Keratinocyte (primary cell): Measurements from ENCODE around the gene TFCP2L1. TPM values are rescaled to one million over a fixed set of nuclear protein-coding genes. Genes with fewer than 3 reads are reported as not detected.

Source experiments
- DNase-seq: peaks from one replicate; pipeline ENCODE4 v3.0.0-alpha.2; 2011; ENCODE audit warnings: low read depth, missing footprints, low spot score
- FAIRE-seq: peaks from 2 replicates; lab custom pipeline; 2011; peaks lifted over from hg19 to GRCh38; lab: Jason Lieb, UNC
- H2AFZ ChIP-seq: 2 replicates; pipeline ENCODE4 v1.6.0; 2012; ENCODE audit warnings: low read length, control low read depth, inconsistent platforms; ENCODE audit not compliant: control insufficient read depth
- H3K27ac ChIP-seq: 2 replicates; pipeline ENCODE4 v1.5.1; 2011; ENCODE audit warnings: low read length; ENCODE audit not compliant: control insufficient read depth, insufficient read depth
- H3K27me3 ChIP-seq: 3 replicates; pipeline ENCODE4 v1.6.0; 2011; ENCODE audit warnings: low read length; ENCODE audit not compliant: control insufficient read depth, insufficient read depth; ENCODE audit errors: extremely low read depth
- H3K36me3 ChIP-seq, 2 experiments: 2 replicates in 1 of 2; 3 replicates in 1 of 2; pipeline ENCODE4 v1.5.1; 2011; ENCODE audit warnings: low read length in 2 of 2, mild to moderate bottlenecking in 1 of 2; ENCODE audit not compliant: control insufficient read depth in 2 of 2, insufficient read depth in 2 of 2; ENCODE audit errors: extremely low read depth in 1 of 2
- H3K4me1 ChIP-seq: 3 replicates; pipeline ENCODE4 v1.5.1; 2011; ENCODE audit warnings: low read length; ENCODE audit not compliant: control insufficient read depth, insufficient read depth; ENCODE audit errors: extremely low read depth
- H3K4me2 ChIP-seq: 3 replicates; pipeline ENCODE4 v1.6.0; 2011; ENCODE audit warnings: low read depth, low read length; ENCODE audit not compliant: control insufficient read depth, insufficient read depth; ENCODE audit errors: extremely low read depth
- H3K4me3 ChIP-seq, 3 experiments: fragments of 200-600 bp in 1 of 3; sonication (generic) in 1 of 3; 2 replicates in 2 of 3; 3 replicates in 1 of 3; pipeline ENCODE4 v1.5.1; 2011 to 2016; ENCODE audit warnings: low read length in 3 of 3, mild to moderate bottlenecking in 3 of 3, control low read depth in 2 of 3, inconsistent platforms in 1 of 3, low read depth in 1 of 3, mixed read lengths in 1 of 3, mixed run types in 1 of 3, moderate library complexity in 1 of 3; ENCODE audit not compliant: control insufficient read depth in 2 of 3, insufficient read depth in 2 of 3; ENCODE audit errors: extremely low read depth in 1 of 3
- H3K79me2 ChIP-seq: 2 replicates; pipeline ENCODE4 v1.6.0; 2012; ENCODE audit warnings: low read length; ENCODE audit not compliant: control insufficient read depth, insufficient read depth
- H3K9ac ChIP-seq: 3 replicates; pipeline ENCODE4 v1.6.0; 2011; ENCODE audit warnings: low read length; ENCODE audit not compliant: control insufficient read depth, insufficient read depth; ENCODE audit errors: extremely low read depth
- H3K9me1 ChIP-seq: 3 replicates; pipeline ENCODE4 v1.6.0; 2011; ENCODE audit warnings: low read length; ENCODE audit not compliant: control insufficient read depth, insufficient read depth; ENCODE audit errors: extremely low read depth
- H3K9me3 ChIP-seq: 2 replicates; pipeline ENCODE4 v1.5.1; 2012; ENCODE audit warnings: low read depth, low read length; ENCODE audit not compliant: control insufficient read depth
- H4K20me1 ChIP-seq: 3 replicates; pipeline ENCODE4 v1.6.0; 2011; ENCODE audit warnings: low read length; ENCODE audit not compliant: control insufficient read depth, insufficient read depth; ENCODE audit errors: extremely low read depth
- EZH2 ChIP-seq: IDR thresholded peaks from one replicate; pipeline ENCODE4 v1.6.1; 2012; ENCODE audit warnings: inconsistent platforms, mild to moderate bottlenecking, low read length, moderate library complexity
- dilution Hi-C: fragments of 300-500 bp; cut with MboI; formaldehyde crosslinking; loops from one replicate; pipeline ENCODE4 v1.7.0; 2020; ENCODE audit warnings: low sequenced_read_pairs; ENCODE audit not compliant: extremely low pct_ligation_motif_present
- polyA plus RNA-seq, 5 experiments: library from polyadenylated mRNA; depleted of rRNA in 3 of 5; stranded (reverse) in 3 of 5; stranded (forward) in 1 of 5; unstranded in 1 of 5; fragments of >200 nt; gene quantifications; 1 replicate in 1 of 5; 2 replicates in 3 of 5; 3 replicates in 1 of 5; pipeline versions ENCODE4 v1.2.1 to v1.2.3, GENCODE V29; 2011 to 2012; ENCODE audit warnings: missing spikeins in 2 of 5, low read depth in 1 of 5, low replicate concordance in 1 of 5
- TF ChIP-seq, protein P1 (sequence below), 3 experiments: IDR thresholded peaks in 1 of 3; conservative IDR thresholded peaks in 1 of 3; optimal IDR thresholded peaks in 1 of 3; 2 replicates in 2 of 3; 3 replicates in 1 of 3; pipeline versions ENCODE3 to v1.5.1; 2011; ENCODE audit warnings: low read length in 3 of 3, mild to moderate bottlenecking in 3 of 3, moderate library complexity in 2 of 3, control low read depth in 1 of 3, inconsistent platforms in 1 of 3; ENCODE audit not compliant: insufficient read depth in 2 of 3; ENCODE audit errors: extremely low read depth in 1 of 3

TFCP2L1 gene
- polyA plus RNA-seq, 1 donor (not counting 4 experiments of a cell fraction or from before 2014, with no cell fraction given) = 29.4 TPM

DNA sequence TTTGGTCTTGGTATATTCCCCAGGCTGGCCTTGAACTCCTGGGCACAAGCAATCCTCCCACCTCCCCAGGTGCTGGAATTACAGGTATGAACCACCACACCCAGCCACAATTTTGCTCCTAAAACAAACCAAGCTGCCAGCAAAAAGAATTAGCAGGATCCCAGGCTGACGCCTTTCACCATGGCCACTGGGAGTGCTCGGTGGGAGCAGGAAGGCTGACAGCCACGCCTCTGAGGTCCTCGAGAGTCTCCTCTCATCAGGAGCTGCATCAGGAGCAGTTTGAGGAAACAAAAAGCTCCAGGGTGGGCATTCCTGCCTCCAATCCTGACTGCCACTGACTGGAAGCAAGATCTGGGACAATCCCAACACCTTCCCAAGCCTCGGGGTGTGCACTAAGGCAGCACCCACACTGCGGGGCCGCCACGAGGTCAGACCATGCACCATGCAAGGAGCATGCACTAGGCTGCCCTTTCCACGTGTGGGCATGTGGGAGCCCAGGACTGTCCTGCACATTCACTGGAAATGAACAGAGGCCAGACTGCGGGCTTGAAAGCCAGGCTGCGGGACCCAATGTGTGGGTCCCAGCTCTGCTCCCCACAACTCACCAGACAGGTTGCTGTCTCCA lies 51.4 kb downstream of the TFCP2L1 start:
- Histone ChIP-seq H3K4me1 (no peaks in the 10 kb centered on the region), H3K36me3 (peaks cover 39% of the 10 kb centered on the region in 2 experiments), H3K9me3 (no peaks in the 10 kb centered on the region), H3K9me1 (no peaks in the 10 kb centered on the region), H3K4me3 (no peak overlapping the region), H3K9ac (no peak overlapping the region), H3K4me2 (no peak overlapping the region), H3K27ac (no peak overlapping the region), H3K79me2 (no peaks in the 10 kb centered on the region), H4K20me1 (no peaks in the 10 kb centered on the region), H3K27me3 (no peaks in the 10 kb centered on the region), H2AFZ (no peak overlapping the region)
- DNase-seq = no peak
- TF ChIP-seq, protein P1, sequence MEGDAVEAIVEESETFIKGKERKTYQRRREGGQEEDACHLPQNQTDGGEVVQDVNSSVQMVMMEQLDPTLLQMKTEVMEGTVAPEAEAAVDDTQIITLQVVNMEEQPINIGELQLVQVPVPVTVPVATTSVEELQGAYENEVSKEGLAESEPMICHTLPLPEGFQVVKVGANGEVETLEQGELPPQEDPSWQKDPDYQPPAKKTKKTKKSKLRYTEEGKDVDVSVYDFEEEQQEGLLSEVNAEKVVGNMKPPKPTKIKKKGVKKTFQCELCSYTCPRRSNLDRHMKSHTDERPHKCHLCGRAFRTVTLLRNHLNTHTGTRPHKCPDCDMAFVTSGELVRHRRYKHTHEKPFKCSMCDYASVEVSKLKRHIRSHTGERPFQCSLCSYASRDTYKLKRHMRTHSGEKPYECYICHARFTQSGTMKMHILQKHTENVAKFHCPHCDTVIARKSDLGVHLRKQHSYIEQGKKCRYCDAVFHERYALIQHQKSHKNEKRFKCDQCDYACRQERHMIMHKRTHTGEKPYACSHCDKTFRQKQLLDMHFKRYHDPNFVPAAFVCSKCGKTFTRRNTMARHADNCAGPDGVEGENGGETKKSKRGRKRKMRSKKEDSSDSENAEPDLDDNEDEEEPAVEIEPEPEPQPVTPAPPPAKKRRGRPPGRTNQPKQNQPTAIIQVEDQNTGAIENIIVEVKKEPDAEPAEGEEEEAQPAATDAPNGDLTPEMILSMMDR (optimal IDR thresholded peaks at IDR 0.05 in 1 of 3, IDR thresholded peaks at IDR 0.05 in 1 of 3, conservative IDR thresholded peaks at IDR 0.05 in 1 of 3; ENCODE audit: extremely low read depth in 1 of 3, insufficient read depth in 2 of 3, low read length in 3 of 3) = no peak
- TF ChIP-seq EZH2 = no peak
- no peak for FAIRE-seq
- dilution Hi-C loops = no loop called here

DNA sequence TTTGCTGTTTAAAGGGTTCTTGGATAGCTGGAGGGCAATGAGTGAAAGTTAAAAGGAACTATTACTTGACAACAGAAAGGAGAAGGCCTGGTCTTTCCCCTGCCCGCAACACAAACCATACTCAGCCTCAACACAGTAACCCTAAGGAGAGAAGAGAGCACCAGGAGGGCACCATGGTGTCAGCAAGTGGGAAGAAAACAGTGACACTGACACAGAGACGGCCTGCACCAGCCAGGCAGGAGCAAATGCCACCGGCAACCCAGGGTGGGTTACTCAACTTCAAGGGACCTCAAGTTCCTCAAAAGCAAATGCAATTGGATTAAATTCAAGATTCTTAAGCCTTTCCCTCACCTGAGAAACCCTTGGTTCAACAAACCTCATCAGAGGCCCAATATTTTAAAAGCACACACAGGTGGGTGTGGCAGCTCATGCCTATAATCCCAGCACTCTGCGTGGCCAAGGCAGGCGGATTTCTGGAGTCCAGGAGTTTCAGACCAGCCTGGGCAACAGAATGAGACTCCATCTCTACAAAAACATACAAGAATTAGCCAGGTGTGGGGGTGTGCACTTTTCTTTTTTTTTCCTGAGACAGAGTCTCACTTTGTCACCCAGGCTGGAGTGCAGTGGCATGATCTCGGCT lies 52.3 kb downstream of the TFCP2L1 start:
- dilution Hi-C loops = no loop called here
- no peaks in the 10 kb centered on the region for H3K9me1 ChIP-seq
- H4K20me1 ChIP-seq = no peaks in the 10 kb centered on the region
- no peaks in the 10 kb centered on the region for H3K4me1 ChIP-seq
- no peak overlapping the region for H3K27ac ChIP-seq
- FAIRE-seq (no peak), DNase-seq (no peak)
- no peaks in the 10 kb centered on the region for H3K79me2 ChIP-seq
- no peak overlapping the region for H2AFZ ChIP-seq
- H3K4me2 ChIP-seq = no peak overlapping the region
- peaks cover 34 to 36% of the 10 kb centered on the region in 2 experiments for H3K36me3 ChIP-seq
- no peaks in the 10 kb centered on the region for H3K9me3 ChIP-seq
- no peaks in the 10 kb centered on the region for H3K27me3 ChIP-seq
- H3K4me3 ChIP-seq = no peak overlapping the region
- H3K9ac ChIP-seq = no peak overlapping the region
- TF ChIP-seq, protein P1 (optimal IDR thresholded peaks at IDR 0.05 in 1 of 3, IDR thresholded peaks at IDR 0.05 in 1 of 3, conservative IDR thresholded peaks at IDR 0.05 in 1 of 3; ENCODE audit: extremely low read depth in 1 of 3, insufficient read depth in 2 of 3, low read length in 3 of 3) = no peak
- no peak for TF ChIP-seq EZH2
